ENCODE data around the gene OPCML. TPM values are rescaled to one million over a fixed set of nuclear protein-coding genes. Genes with fewer than 3 reads are reported as not detected.

OPCML gene
- total RNA-seq, 1 experiment from 2014 or later: 0.94 TPM

DNA sequence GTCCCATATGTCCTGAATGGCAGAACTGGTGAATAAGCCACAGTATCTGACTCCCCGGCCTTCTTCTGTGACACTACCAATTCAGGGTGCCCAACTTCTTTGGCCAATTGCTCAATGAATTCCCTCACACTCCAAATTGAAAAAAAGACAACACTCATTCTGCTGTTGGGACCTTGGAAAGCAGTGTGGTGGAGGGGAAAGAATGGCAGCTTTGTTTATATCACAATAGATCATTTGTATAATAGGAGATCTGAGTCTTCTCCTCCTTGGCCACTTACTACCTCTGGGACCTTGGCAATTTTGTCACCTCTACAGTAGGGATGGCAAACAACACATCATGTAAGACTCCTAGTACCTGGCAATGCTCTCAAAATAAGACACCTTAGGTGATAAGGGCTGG is 64.6 kb downstream of the OPCML start:
- Histone ChIP-seq H2BK12ac (ENCODE audit: insufficient read length, low read depth, low read length) (no peak overlapping the region), H3K79me2 (ENCODE audit: insufficient read depth, low read length) (no peaks in the 10 kb centered on the region; the same call in 1 of the 2 replicates), H3K18ac (ENCODE audit: insufficient read length, low read depth, low read length) (no peak overlapping the region), H2AK5ac (ENCODE audit: insufficient read length, low read length) (no peak overlapping the region), H2BK5ac (ENCODE audit: insufficient read length, low read length) (no peak overlapping the region), H3K9me3 (ENCODE audit: control insufficient read depth, low read depth, low read length) (no peaks in the 10 kb centered on the region), H3K4ac (ENCODE audit: low read depth, low read length) (no peak overlapping the region), H3K27ac (ENCODE audit: insufficient read length, low read depth, low read length) (no peak overlapping the region), H3K23me2 (ENCODE audit: insufficient read length, low read depth, low read length, poor library complexity, severe bottlenecking) (no peaks in the 10 kb centered on the region), H3K23ac (ENCODE audit: insufficient read length, low read depth, low read length) (no peak overlapping the region), H3K4me2 (ENCODE audit: insufficient read depth, insufficient read length, low read length) (no peak overlapping the region), H3K27me3 (ENCODE audit: insufficient read depth, low read length) (no peaks in the 10 kb centered on the region), H3K14ac (ENCODE audit: insufficient read depth, low read length) (no peak overlapping the region), H3K4me1 (ENCODE audit: insufficient read depth, low read length) (no peaks in the 10 kb centered on the region), H2BK20ac (ENCODE audit: low read depth, low read length, poor library complexity, severe bottlenecking) (no peak overlapping the region), H3K56ac (ENCODE audit: insufficient read length, low read depth, low read length) (no peak overlapping the region), H2AFZ (ENCODE audit: low read length) (no peak overlapping the region), H4K8ac (replicated peaks; ENCODE audit: insufficient read length, low read depth, low read length) (no peak overlapping the region), H2BK120ac (ENCODE audit: low read depth, low read length, poor library complexity, severe bottlenecking) (no peak overlapping the region), H2BK15ac (ENCODE audit: low read depth, low read length) (no peak overlapping the region), H3T11ph (ENCODE audit: low read length) (no peak overlapping the region), H3K9ac (ENCODE audit: extremely low read depth, insufficient read length, low read length) (no peak overlapping the region), H4K5ac (ENCODE audit: insufficient read length, low read depth, low read length) (no peak overlapping the region), H4K91ac (ENCODE audit: insufficient read length, low read depth, low read length) (no peak overlapping the region), H3K79me1 (ENCODE audit: insufficient read depth, low read depth, low read length, poor library complexity, severe bottlenecking) (no peaks in the 10 kb centered on the region), H4K20me1 (ENCODE audit: control insufficient read depth, insufficient read depth, insufficient read length) (no peaks in the 10 kb centered on the region)
- TF ChIP-seq, protein P1, sequence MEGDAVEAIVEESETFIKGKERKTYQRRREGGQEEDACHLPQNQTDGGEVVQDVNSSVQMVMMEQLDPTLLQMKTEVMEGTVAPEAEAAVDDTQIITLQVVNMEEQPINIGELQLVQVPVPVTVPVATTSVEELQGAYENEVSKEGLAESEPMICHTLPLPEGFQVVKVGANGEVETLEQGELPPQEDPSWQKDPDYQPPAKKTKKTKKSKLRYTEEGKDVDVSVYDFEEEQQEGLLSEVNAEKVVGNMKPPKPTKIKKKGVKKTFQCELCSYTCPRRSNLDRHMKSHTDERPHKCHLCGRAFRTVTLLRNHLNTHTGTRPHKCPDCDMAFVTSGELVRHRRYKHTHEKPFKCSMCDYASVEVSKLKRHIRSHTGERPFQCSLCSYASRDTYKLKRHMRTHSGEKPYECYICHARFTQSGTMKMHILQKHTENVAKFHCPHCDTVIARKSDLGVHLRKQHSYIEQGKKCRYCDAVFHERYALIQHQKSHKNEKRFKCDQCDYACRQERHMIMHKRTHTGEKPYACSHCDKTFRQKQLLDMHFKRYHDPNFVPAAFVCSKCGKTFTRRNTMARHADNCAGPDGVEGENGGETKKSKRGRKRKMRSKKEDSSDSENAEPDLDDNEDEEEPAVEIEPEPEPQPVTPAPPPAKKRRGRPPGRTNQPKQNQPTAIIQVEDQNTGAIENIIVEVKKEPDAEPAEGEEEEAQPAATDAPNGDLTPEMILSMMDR (conservative IDR thresholded peaks at IDR 0.05): no peak
- Mint-ChIP-seq H3K9me3 (no peaks in the 10 kb centered on the region), H3K4me3 (no peak overlapping the region), H3K4me1 (peaks cover under 1 to 2% of the 10 kb centered on the region in 2 experiments), H3K36me3 (ENCODE audit: insufficient read depth in 1 of 3, low read depth in 3 of 3) (no peaks in the 10 kb centered on the region; a peak in 1 of 7 replicates), H3K27me3 (ENCODE audit: low read depth) (peaks cover 1% of the 10 kb centered on the region; the same call in 1 of the 2 replicates), H3K27ac (no peak overlapping the region; a peak in 1 of 7 replicates)
- no peak for DNase-seq
- no CpG with 5 or more reads among the region's 1 CpG for WGBS (ENCODE audit: extremely low coverage, insufficient read length, low lambda C conversion rate)

All from H9 (cell line).